Fibroblast of skin of left quadriceps (primary cell): Measurements from ENCODE around the gene SPTB.

Experiments used
- DNase-seq, 2 experiments: peaks; one replicate each; pipeline ENCODE4 v3.0.0-alpha.2; 2013; ENCODE audit warnings: low read depth in 2 of 2

The SPTB gene

DNA sequence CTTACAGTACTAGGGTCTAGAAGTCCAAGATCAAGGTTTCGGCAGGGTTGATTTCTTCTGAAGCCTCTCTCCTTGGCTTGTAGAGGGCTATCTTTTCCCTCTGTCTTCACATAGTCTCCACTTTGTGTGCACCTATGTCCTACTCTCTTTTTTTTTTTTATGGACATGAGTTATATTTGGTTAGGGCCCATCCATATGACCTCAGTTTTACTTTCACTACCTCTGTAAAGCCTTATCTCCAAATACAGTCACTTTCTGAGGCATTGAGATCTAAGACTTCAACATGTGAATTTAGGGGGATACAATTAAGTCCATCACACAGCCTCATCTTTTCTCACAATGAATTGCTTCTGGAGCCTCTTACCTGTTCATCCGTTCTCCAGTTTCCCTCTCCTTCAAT, 5.9 kb upstream of the SPTB start:
- DNase-seq, result no peak

DNA sequence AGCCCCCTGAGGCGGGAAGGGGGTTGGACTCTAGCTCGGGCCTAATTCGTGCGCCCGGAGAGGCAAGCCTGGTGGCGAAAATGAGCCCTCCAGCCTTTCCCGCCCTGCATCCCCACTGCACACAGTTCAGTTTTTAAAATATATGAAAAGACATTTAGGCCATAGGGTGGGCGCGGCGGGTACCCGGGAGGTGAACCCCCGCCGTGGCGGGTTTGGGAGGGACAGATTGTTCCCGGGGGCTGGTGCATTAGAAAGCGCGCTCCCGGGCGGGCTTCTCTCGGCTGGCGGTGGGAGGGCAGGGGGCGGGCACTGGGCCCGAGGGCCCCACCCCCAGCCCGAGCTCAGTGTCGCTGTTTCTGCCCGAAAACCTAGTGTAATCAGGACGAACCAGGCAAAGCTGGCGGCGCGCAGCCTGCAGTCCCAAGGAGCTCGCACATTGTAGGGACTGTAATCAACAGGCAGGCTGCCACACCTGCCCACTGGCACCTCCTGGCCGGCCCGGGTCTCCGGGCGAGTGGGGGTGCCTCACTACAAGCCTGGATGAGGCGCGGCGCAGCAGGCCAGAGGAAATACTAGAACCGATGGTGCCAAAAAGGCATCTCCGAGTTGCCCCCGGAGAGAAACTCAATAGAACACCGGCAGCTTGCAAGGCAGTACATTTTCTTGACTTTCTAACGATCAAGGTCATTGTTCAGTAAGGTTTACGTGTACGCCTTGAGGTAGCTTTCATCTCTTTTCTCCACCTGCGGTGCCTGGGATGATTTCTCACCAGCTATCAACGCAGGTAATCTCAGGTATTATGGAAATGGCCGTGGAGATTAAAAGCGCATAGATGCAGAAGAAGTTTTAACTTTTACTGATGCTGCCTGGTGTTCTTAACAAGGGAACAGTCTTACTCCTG, 764 bp upstream of the SPTB start:
- no peak for DNase-seq

DNA sequence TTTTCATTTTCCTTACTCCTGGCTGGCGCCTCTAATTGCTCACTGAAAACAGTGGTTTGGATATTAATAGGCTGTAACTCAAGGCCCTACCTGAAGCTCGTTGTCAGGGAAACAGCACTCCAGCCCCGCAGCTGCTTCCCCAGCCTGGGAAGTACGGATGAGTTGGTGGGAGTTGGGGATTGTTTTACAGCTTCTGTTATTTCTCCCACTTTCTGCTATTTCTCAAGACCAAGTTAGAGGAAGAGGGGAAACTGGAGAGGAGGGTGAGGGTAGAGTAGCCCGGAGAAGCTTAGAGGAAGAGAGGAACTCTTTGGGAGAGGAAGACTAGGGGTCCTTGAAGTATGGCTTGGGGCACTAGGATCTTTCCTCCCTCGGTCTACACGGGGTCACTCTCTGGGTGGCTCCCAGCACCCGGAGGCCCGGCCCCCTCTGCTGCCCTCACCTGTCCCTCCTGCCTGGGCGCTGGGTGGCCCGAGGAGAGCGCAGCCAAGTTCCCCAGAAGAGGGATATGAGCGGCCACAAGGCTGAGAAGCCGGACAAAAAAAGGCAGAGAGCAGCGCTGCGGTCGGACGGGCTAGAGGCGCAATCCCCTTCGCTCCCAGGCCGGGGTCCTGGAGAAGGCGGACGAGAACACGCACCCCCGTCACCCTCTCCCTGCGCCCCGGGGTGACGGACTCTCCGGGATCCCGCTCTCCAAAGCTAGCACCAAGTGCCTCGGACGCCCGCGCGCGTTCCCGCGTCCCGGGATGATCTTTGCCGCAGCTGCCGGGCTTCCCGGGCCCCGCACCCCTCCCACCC, 671 bp downstream of the SPTB start:
- no peak for DNase-seq

DNA sequence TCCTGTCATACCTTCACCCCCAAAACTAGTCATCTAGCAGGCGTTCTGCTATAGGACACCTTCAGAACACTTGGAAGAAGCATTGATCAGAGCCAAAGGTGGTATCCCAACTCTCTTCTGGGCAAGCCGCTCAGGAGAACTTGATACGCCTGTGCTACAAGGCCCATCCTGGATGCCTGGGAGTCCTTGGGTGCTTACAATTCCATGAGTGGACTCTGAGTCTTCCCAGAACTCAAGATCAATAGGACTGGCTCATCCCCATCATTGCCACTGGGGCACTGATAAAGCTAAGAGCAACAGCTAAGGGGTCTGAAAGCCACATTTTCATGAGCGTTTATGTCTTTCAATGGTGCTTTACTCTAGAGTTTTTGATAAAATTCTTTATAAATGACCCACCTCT, 1.9 kb downstream of the SPTB start:
- no peak for DNase-seq

DNA sequence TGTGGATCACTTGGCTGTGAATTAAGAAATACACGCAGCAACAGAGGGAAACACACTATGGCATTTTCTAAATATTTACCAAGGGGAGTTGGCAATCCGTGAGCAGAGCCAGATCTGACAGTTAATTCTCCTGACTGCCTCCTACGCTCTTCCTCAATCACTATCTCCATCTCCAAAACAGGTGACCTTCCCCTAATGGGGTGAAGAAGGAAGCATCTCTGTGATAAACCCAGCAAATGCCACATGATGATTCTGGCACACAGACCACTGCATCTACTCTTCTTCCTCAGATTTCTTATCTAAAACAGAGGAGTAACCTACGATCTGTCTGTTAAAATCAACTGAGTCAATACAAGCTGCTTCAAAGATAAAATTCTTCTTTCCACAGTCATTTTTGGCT, 4.4 kb downstream of the SPTB start:
- no peak for DNase-seq

DNA sequence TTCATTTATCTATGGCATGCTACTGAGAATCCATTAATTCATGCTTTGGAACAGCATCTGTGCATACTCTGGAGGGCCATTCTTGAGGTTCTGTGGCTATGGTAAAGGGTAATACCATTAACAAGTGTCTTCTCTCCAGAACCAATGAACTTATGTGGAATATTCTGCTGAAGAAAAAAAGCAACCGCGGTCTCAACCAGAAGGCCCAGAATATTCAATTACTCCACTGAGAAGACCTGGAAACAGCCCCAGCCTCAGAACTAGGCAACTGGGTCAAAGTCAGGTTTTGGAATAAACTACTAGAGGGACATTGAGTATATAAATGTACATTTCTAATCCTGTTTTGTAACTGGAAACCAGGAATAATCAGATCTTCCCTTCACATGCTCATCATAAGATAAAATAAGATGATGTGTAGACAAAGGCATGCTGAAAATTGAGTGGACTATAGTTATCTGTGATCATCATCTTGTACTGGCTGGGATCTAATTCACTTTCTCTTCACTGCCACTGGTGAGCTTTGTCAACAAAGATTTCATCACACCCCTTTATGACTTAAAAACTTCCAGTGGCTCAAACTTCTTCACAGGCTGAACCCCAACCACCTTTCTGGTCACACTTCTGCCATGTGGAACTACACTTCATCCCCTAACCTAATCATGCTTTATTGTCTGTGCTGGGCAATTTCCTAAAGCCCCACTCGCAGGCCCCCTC, 6.0 kb downstream of the SPTB start:
- no peak for DNase-seq

DNA sequence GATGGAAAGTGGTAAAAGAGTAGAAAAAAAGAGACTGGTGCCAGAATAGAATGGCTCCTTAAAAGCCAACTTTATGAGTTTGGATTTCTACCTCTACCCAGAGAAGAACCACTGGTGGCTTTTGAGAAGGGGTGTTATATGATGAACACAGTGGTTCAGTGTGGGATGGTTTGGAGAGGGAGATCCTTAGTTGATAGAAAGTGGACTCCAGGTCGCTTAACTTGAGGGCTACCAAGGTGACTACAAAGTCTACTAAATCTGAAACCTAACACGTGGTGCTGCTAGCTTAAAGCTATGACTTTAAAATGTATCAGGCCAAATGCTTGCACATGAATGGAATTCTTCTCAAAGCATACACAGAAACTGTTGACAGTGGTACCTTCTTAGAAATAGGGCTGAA, 8.4 kb downstream of the SPTB start:
- no peak for DNase-seq

DNA sequence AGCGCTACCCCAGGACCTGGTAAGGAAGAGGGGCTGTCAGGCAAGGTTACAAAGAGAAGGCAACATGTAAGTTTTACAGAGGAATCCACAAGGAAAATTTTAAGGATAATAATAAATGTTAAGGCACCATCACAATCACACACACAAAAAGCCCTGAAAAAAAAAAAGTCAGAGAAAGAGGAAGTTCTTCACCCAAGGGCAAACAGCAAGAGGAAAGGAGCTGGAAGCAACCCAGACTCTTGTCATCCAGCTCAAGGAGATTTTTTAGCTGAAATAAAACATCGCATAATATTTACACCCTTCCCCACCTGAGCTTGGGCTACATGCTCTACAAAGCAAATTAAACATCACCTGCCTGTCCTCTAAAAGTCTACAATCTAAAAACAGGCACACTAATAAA, 9.5 kb downstream of the SPTB start:
- no peak for DNase-seq

DNA sequence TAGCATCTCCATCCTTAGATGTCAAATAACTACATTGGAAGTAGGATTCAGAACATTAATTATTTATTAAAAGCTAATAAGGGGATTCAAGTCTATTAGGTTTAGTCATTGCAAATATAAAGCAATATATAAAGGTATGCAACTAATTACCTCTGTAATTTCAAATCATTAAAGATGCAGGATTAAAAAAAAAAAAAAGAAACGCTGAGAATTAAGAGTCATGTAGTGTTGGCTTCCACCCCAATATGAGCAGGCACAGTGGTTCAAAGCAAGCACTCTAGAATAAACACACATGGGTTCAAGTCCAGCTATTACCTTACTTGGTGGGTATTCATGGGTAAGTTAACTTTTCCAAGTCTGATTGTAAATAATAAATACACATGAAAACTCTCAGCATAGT, 10.9 kb downstream of the SPTB start:
- DNase-seq, result no peak

DNA sequence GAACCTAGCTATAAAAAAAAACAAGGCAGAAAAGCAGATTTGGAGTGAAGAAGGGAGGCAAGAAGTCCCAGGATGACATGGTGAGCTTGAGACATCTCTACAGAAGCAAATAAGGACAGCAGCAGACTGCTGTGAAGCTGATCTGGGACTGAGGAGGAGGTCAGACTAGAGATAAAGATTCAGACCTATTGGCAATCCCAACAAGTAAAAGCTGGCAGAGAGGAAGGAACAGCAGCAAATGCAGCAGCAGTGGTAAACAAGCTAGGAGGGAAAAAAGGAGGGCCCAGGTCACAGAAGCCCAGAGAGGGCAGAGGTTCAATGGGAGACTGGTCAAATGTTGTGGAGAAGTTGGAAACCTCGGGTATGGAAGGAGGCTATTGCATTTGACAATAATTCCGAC, 11.3 kb downstream of the SPTB start:
- no peak for DNase-seq

DNA sequence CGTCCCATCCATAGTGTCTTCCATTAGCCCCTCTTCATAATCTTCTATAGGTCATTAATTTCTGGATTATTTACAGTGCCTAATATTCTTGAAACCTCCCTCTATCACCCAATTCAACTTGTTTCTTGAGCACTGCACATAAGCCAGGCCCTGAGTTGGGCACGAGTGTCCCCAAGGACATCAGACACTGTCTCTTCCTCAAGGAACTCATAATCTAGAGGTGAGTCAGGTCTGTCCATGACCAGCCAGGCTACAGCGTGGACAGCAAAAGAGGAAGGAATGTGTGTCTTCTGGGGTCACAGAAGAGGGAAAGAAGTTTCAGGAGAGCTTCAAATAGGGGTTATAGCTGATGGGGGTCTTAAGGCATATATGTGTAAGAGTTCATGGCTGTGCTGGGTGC, 12.5 kb downstream of the SPTB start:
- DNase-seq, result no peak

DNA sequence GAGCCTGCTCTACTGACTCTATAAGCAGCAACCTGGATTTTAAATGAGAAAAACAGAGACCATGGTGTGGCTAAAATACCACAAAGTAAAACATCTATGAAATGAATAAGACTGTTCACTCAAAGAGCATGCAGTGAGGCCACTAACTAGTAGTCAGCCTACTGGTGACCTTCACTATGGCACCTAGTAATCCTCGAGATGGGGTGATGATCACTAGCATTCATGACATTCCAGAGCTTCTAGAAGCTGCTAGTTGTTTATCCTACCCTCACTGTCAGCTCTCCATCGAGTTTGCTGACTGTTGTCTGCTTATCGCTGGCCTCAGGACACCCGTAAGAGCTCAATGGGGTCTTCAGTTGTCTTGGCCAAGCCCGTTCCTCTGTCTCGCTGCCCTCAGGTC, 13.7 kb downstream of the SPTB start:
- DNase-seq, result no peak

DNA sequence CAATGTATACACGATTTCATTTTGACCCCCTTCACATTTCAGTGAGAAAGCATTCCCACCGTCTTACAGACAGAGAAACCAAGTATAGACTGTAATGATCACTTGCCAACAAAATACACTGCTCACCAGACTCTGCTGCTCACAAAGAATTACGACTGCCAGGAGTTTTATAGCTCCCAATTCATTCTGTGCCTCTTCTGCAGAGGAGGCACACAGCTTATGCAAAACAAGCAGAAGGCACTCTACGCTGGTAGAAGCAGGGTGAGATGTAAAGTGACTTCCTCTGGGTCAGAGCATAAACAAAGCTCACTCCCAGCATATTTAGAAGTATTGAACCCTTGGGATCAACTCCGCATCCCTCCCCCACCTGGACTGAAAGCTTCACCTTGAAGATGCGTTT, 14.6 kb downstream of the SPTB start:
- DNase-seq, result no peak

DNA sequence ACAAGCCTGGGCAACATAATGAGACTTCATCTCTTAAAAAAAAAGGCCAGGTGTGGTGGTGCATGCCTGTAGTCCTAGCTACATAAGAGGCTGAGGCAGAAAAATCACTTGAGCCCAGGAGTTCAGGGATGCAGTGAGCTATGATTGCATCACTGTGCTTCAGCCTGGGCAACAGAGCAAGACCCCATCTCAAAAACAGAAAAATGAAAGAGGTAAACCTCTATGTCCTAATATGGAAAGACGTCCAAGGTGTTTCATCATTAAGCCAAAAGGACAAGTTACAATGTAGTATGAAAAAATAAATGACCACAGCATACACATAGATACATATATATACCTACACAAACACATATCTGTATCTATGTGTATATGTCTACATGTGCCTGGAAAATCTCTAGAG, 15.4 kb downstream of the SPTB start:
- no peak for DNase-seq

DNA sequence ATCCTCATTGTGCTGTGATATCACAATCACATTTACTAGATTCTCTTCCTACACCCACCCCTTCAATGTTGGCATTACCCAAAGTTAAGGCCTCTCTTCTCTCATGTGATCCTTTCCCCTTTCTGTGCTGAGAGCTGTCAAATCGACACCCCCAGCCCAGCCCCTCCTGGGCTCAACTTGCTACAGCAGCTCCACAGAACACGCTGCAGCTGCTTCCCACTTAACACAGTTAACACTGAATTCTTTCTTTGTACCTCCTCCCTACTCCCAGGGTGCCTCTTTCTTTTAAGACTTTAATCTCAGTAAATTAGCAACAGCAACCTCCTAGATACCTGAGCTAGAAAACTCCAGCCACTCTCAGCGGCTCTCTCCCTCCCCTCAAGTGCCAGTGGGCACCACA, 17.8 kb downstream of the SPTB start:
- DNase-seq, result no peak

DNA sequence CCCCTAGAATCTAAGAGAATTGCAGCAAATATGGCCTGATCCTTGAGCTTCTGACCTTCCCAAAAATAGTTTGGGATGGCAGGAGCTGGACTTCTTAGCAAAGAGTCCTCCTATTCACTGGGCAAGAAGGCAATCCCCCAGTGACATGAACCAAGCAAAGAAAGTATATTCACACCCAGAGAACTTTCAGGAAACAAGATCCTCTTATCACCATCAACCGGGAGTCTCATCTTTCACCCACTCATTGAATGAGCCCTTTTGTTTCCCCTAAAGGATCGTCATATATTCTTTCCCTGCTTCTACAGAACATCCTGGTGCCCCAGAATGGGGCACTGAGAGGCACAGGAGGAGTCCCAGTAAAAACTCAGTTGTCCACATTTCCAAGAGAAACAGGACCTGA, 19.7 kb downstream of the SPTB start:
- no peak for DNase-seq

DNA sequence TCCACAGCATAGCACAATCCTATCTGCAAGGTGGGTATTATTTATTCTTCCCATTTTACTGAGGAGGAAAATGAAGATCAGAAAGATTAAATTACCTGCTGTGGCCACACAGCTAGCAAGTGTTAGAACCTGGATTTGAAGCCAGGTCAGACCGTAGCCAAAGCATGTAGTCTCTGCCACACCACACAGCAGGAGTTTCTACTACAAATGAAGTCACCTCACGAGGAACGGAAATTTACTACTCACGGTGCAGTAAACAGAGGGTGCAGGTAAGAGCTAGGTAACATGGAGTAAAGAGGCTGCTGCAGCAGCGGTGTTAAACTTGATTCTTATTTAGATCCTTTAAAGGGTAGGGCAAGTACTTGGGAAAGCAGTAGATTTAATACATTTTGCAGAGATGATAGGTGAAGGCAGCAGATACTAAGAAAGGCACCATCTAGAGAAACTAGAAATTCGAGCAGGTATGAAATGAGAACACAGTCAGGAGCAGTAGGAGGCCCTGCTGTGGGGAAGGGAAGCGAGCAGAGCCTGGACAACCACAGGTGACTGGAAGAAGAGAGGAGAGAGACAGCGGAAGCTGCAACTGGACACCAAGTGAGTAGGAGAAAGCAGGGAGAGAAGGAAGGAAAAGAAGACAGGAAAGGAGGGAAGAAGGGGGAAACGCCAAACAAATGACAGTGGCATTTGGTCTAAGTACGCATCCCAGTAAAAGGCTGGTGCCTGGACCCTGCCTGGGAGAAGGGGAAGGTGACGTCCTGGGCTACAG, 21.5 kb downstream of the SPTB start:
- DNase-seq, result no peak

DNA sequence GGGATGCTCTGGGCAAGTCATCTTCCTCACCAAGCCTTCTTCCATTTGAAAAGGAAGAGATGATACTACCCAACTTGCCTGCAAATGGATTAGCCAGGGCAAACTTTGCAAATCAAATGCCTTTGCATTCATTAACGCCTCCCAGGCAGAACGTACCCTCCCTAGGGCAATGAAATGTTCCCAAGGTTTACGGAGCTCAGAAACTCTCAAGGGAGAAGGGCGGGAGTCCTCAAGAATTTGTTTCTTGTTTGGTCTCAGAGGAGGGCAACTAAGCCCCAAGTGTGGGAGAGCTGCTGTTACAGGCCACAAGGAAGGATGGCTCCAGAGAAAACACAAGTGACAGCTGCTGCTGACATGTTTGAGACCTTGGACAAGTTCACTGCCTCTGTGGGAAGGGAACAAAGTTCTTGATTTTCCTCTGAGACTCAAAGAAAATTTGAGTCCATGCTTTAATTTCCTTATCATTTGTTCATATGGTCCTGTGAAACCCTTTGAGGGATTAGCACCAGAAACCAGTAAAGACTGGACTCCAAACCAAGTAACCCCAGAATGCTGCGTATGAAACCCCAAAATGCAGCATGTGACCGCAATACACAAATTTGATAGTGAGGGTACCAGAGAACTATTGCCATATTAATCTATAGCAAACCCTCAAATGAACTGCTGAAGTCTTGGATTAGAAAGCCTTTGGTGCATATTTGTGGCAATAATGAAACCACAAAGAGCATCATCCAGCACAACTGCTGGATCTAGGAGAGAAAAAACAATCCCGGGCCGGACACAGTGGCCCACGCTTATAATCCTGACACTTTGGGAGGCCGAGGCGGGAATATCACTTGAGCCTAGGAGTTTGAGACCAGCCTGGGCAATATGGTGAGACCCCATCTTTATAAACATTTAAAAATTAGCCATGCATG, 22.9 kb downstream of the SPTB start:
- no peak for DNase-seq

DNA sequence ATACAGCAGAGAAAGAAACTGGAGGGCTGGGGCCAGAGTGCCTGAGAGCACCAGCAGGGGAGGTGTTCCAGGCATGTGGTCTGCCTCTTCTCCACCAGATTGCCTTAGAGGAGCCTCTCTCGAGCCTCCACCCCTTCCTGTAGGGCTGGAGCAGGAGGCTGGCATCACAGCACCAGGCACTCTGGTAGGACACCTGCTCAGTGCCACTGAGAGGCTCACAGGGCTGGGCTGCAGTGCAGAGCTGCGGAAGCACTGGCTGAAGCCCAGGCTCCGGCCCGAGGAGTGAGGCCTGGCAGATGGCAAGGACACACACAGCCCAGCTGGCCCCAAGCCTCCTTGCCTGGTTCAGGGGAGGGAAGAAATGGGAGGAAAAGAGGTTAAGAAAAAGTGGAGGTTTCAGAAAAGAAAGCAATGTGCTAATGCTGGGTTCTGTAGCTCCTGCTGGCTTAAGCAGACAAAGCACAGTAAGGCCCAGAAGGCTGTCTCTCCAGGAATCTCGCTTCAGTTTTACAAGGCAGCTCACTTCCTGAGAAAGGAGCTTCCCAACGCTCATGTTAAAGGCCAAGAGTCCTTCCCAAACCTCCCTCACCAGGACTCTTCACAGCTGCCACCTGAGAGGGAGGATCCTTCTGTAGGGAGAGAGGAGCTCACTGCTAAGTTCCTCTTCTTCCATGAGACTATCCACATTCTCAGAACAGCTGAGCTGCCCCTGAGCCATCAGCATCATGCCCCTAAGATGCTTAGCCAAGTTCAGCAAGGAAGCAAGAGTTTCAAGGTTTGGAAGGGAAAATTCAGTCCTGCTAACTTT, 23.8 kb downstream of the SPTB start:
- no peak for DNase-seq
